Measurements from ENCODE around the gene FREY1. TPM values are rescaled to one million over a fixed set of nuclear protein-coding genes. Genes with fewer than 3 reads are reported as not detected.
"Not testable (repeated sequence)": the region's sequence is repeated elsewhere in the genome, so short reads cannot be mapped to it uniquely, and the experiment has no call there.

FREY1 gene
- total RNA-seq, 1 donor: 1.8 TPM

GRCh38 chr11:45906096-45906682, 882 bp downstream of the FREY1 start:
- no peaks in the 10 kb centered on the region for H3K27me3 ChIP-seq (ENCODE audit: insufficient read depth, low read length)
- H2AFZ ChIP-seq (ENCODE audit: low read length): no peak overlapping the region
- no peaks in the 10 kb centered on the region for H3K9me3 ChIP-seq (ENCODE audit: low read depth, low read length)
- H3K79me2 ChIP-seq (ENCODE audit: insufficient read depth, low read length): no peaks in the 10 kb centered on the region
- H3K36me3 ChIP-seq (ENCODE audit: insufficient read depth, low read length): peaks cover 5% of the 10 kb centered on the region
- TF ChIP-seq, protein P1, sequence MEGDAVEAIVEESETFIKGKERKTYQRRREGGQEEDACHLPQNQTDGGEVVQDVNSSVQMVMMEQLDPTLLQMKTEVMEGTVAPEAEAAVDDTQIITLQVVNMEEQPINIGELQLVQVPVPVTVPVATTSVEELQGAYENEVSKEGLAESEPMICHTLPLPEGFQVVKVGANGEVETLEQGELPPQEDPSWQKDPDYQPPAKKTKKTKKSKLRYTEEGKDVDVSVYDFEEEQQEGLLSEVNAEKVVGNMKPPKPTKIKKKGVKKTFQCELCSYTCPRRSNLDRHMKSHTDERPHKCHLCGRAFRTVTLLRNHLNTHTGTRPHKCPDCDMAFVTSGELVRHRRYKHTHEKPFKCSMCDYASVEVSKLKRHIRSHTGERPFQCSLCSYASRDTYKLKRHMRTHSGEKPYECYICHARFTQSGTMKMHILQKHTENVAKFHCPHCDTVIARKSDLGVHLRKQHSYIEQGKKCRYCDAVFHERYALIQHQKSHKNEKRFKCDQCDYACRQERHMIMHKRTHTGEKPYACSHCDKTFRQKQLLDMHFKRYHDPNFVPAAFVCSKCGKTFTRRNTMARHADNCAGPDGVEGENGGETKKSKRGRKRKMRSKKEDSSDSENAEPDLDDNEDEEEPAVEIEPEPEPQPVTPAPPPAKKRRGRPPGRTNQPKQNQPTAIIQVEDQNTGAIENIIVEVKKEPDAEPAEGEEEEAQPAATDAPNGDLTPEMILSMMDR (IDR thresholded peaks at IDR 0.05; ENCODE audit: extremely low read depth, low read depth, low read length): no peak
- no peaks in the 10 kb centered on the region for H3K4me1 ChIP-seq (ENCODE audit: insufficient read depth, low read length)
- H3K4me2 ChIP-seq (ENCODE audit: insufficient read depth, low read length): no peak overlapping the region
- peaks cover 12% of the 10 kb centered on the region for H4K20me1 ChIP-seq (ENCODE audit: insufficient read depth, low read length)
- no peak overlapping the region for H3K27ac ChIP-seq (ENCODE audit: low read depth, low read length)
- DNase-seq (ENCODE audit: insufficient read length, low spot score, missing footprints): no peak
- no peak overlapping the region for H3K4me3 ChIP-seq (ENCODE audit: insufficient read depth, low read length)

DNA sequence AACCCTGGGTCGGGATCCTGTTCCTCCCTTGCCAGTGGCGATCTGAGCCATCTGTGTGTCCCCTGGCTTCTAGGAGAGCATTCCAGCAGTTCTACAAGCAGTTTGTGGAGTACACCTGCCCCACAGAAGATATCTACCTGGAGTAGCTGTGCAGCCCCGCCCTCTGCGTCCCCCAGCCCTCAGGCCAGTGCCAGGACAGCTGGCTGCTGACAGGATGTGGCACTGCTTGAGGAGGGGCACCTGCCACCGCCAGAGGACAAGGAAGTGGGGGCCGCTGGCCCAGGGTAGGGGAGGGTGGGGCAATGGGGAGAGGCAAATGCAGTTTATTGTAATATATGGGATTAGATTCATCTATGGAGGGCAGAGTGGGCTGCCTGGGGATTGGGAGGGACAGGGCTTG, 1.5 kb downstream of the FREY1 start:
- H3K27ac ChIP-seq (ENCODE audit: low read depth, low read length); H3K79me2 ChIP-seq (ENCODE audit: insufficient read depth, low read length): not testable (repeated sequence)
- peaks cover 10% of the 10 kb centered on the region for H4K20me1 ChIP-seq (ENCODE audit: insufficient read depth, low read length)

GRCh38 chr11:45905095-45905494, 2.0 kb downstream of the FREY1 start:
- H3K36me3 ChIP-seq (ENCODE audit: insufficient read depth, low read length): peaks cover 3% of the 10 kb centered on the region
- H3K27ac ChIP-seq (ENCODE audit: low read depth, low read length): no peak overlapping the region
- no peaks in the 10 kb centered on the region for H3K79me2 ChIP-seq (ENCODE audit: insufficient read depth, low read length)
- H4K20me1 ChIP-seq (ENCODE audit: insufficient read depth, low read length): peaks cover 10% of the 10 kb centered on the region
- no peak overlapping the region for H3K4me2 ChIP-seq (ENCODE audit: insufficient read depth, low read length)
- no peaks in the 10 kb centered on the region for H3K9me3 ChIP-seq (ENCODE audit: low read depth, low read length)
- peaks cover 7% of the 10 kb centered on the region for H3K4me1 ChIP-seq (ENCODE audit: insufficient read depth, low read length)
- no peaks in the 10 kb centered on the region for H3K27me3 ChIP-seq (ENCODE audit: insufficient read depth, low read length)
- no peak overlapping the region for H3K4me3 ChIP-seq (ENCODE audit: insufficient read depth, low read length)
- H2AFZ ChIP-seq (ENCODE audit: low read length): no peak overlapping the region
- TF ChIP-seq, protein P1 (IDR thresholded peaks at IDR 0.05; ENCODE audit: extremely low read depth, low read depth, low read length): no peak
- DNase-seq (ENCODE audit: insufficient read length, low spot score, missing footprints): no peak

More for the DNA sequence above, 1.5 kb downstream of the FREY1 start:
- H3K4me2 ChIP-seq (ENCODE audit: insufficient read depth, low read length); H3K4me1 ChIP-seq (ENCODE audit: insufficient read depth, low read length); DNase-seq (ENCODE audit: insufficient read length, low spot score, missing footprints); H2AFZ ChIP-seq (ENCODE audit: low read length); H3K4me3 ChIP-seq (ENCODE audit: insufficient read depth, low read length); H3K27me3 ChIP-seq (ENCODE audit: insufficient read depth, low read length); H3K36me3 ChIP-seq (ENCODE audit: insufficient read depth, low read length); H3K9me3 ChIP-seq (ENCODE audit: low read depth, low read length): not testable (repeated sequence)

- TF ChIP-seq, protein P1 (IDR thresholded peaks at IDR 0.05; ENCODE audit: extremely low read depth, low read depth, low read length): no peak
- H3K4me3 ChIP-seq (ENCODE audit: insufficient read depth, low read length): no peak overlapping the region
- H4K20me1 ChIP-seq (ENCODE audit: insufficient read depth, low read length): peaks cover 10% of the 10 kb centered on the region
- no peaks in the 10 kb centered on the region for H3K9me3 ChIP-seq (ENCODE audit: low read depth, low read length)
- DNase-seq (ENCODE audit: insufficient read length, low spot score, missing footprints): no peak
- H3K4me2 ChIP-seq (ENCODE audit: insufficient read depth, low read length): no peak overlapping the region
- H3K27ac ChIP-seq (ENCODE audit: low read depth, low read length): no peak overlapping the region
- H3K27me3 ChIP-seq (ENCODE audit: insufficient read depth, low read length): no peaks in the 10 kb centered on the region
- H3K36me3 ChIP-seq (ENCODE audit: insufficient read depth, low read length): peaks cover 3% of the 10 kb centered on the region
- no peak overlapping the region for H2AFZ ChIP-seq (ENCODE audit: low read length)
- H3K4me1 ChIP-seq (ENCODE audit: insufficient read depth, low read length): peaks cover 8% of the 10 kb centered on the region
- no peaks in the 10 kb centered on the region for H3K79me2 ChIP-seq (ENCODE audit: insufficient read depth, low read length)
Measured at GRCh38 chr11:45904309-45904915, 2.7 kb downstream of the FREY1 start.

Measured in osteoblast (primary cell).